Measurements from ENCODE around the gene RMND1.

GRCh38 chr6:151490996-151491395, 39.1 kb upstream of the RMND1 start:
- TF ChIP-seq CTCF (IDR thresholded peaks at IDR 0.05), result no peak
- TF ChIP-seq POLR2A (IDR thresholded peaks at IDR 0.05), result no peak

All from thyroid gland (tissue), 4 donors.